GM23338 (cell line): ENCODE results near the gene PPP1R9A. TPM values are rescaled to one million over a fixed set of nuclear protein-coding genes. Genes with fewer than 3 reads are reported as not detected.
A peak's percentile ranks its signal among the peaks of the same experiment; 100 is the strongest.

Experiments used
- ATAC-seq: fragments of 200-7000 bp; cut with Tn5 transposase; 3 replicates; pipeline ENCODE4 v1.9.1; 2020
- DNase-seq: peaks from one replicate; pipeline ENCODE4 v3.0.0-alpha.2; 2015; ENCODE audit warnings: low spot score
- H2AFZ ChIP-seq: fragments of 200-600 bp; sonication (generic); 2 replicates; pipeline ENCODE4 v1.8.0; 2016; ENCODE audit warnings: antibody characterized with exemption, mild to moderate bottlenecking, moderate library complexity
- H3F3A ChIP-seq: fragments of 200-600 bp; sonication (generic); replicated peaks from 2 replicates; pipeline ENCODE4 v1.8.0; 2017; ENCODE audit warnings: antibody characterized with exemption, mixed run types, low read depth
- H3K27ac ChIP-seq: fragments of 200-600 bp; sonication (generic); 2 replicates; pipeline ENCODE4 v1.6.1; 2016; ENCODE audit warnings: low read depth
- H3K27me3 ChIP-seq: fragments of 200-600 bp; sonication (generic); 2 replicates; pipeline ENCODE4 v1.8.0; 2016; ENCODE audit warnings: mild to moderate bottlenecking, mixed run types, moderate library complexity; ENCODE audit not compliant: insufficient read depth
- H3K36me3 ChIP-seq: fragments of 200-600 bp; sonication (generic); 2 replicates; pipeline ENCODE4 v1.8.0; 2016; ENCODE audit warnings: mild to moderate bottlenecking; ENCODE audit not compliant: insufficient read depth
- H3K4me1 ChIP-seq: fragments of 200-600 bp; sonication (generic); 2 replicates; pipeline ENCODE4 v1.8.0; 2016; ENCODE audit warnings: mild to moderate bottlenecking, moderate library complexity; ENCODE audit not compliant: insufficient read depth
- H3K4me2 ChIP-seq: fragments of 200-600 bp; sonication (generic); 2 replicates; pipeline ENCODE4 v1.7.1; 2017; ENCODE audit warnings: mixed run types
- H3K4me3 ChIP-seq: fragments of 200-600 bp; sonication (generic); 2 replicates; pipeline ENCODE4 v1.6.1; 2016; ENCODE audit warnings: mixed run types
- H3K79me2 ChIP-seq: fragments of 200-600 bp; sonication (generic); replicated peaks from 2 replicates; pipeline ENCODE4 v1.8.0; 2017; ENCODE audit warnings: mild to moderate bottlenecking; ENCODE audit not compliant: insufficient read depth
- H3K9me2 ChIP-seq: fragments of 200-600 bp; sonication (generic); 2 replicates; pipeline ENCODE4 v1.8.0; 2017; ENCODE audit not compliant: insufficient read depth
- H4K20me1 ChIP-seq: fragments of 200-600 bp; sonication (generic); replicated peaks from 2 replicates; pipeline ENCODE4 v1.8.0; 2017; ENCODE audit warnings: mild to moderate bottlenecking; ENCODE audit not compliant: insufficient read depth
- H3K27ac Mint-ChIP-seq: 2 replicates; pipeline ENCODE4 v1.8.0; 2020; ENCODE audit warnings: inconsistent platforms, mild to moderate bottlenecking, moderate library complexity, mixed read lengths
- H3K27me3 Mint-ChIP-seq: 3 replicates; pipeline ENCODE4 v1.8.0; 2022; ENCODE audit warnings: low read depth, mild to moderate bottlenecking, moderate library complexity, mixed read lengths, inconsistent platforms; ENCODE audit not compliant: insufficient read depth, poor library complexity
- H3K36me3 Mint-ChIP-seq: 3 replicates; pipeline ENCODE4 v1.8.0; 2021; ENCODE audit warnings: low read depth, mild to moderate bottlenecking, inconsistent platforms, moderate library complexity, mixed read lengths
- H3K4me1 Mint-ChIP-seq: 3 replicates; pipeline ENCODE4 v1.8.0; 2020; ENCODE audit warnings: mild to moderate bottlenecking, inconsistent platforms, mixed read lengths
- H3K4me3 Mint-ChIP-seq: 3 replicates; pipeline ENCODE4 v1.8.0; 2021; ENCODE audit warnings: moderate library complexity, mild to moderate bottlenecking, inconsistent platforms, mixed read lengths
- H3K9me3 Mint-ChIP-seq: 3 replicates; pipeline ENCODE4 v1.8.0; 2020; ENCODE audit warnings: moderate library complexity, mild to moderate bottlenecking, inconsistent platforms, mixed read lengths
- CTCF ChIP-seq, 2 experiments: fragments of 200-600 bp in 1 of 2; sonication (generic) in 1 of 2; conservative IDR thresholded peaks; 2 replicates each; pipeline versions ENCODE4 v1.5.1 to v1.6.1; 2016 to 2017; ENCODE audit warnings: antibody characterized with exemption in 2 of 2, low read depth in 2 of 2, mild to moderate bottlenecking in 2 of 2, moderate library complexity in 1 of 2
- EZH2 ChIP-seq: fragments of 200-600 bp; sonication (generic); IDR thresholded peaks from one replicate; pipeline ENCODE4 v1.8.0; 2017; ENCODE audit warnings: antibody characterized with exemption, mild to moderate bottlenecking, low read depth; ENCODE audit not compliant: unreplicated experiment
- EZH2phosphoT487 ChIP-seq: fragments of 200-600 bp; sonication (generic); IDR thresholded peaks from one replicate; pipeline ENCODE4 v1.8.1; 2018; ENCODE audit warnings: antibody characterized with exemption; ENCODE audit not compliant: unreplicated experiment
- ZNF114 ChIP-seq: fragments of 250-450 bp; sonication (Bioruptor Pico); IDR thresholded peaks from 2 replicates; pipeline ENCODE4 v1.5.0; 2020; ENCODE audit warnings: mild to moderate bottlenecking, moderate library complexity
- ZNF331 ChIP-seq: fragments of 250-450 bp; sonication (Bioruptor Pico); IDR thresholded peaks from 2 replicates; pipeline ENCODE4 v1.5.0; 2020; ENCODE audit warnings: low read depth, mild to moderate bottlenecking, moderate library complexity
- polyA plus RNA-seq: library from polyadenylated mRNA; unstranded; fragments of >200 nt; fragmentation: Nextera tagmentation; extraction: Ambion mirVana; gene quantifications from 2 replicates; pipeline ENCODE4 v1.2.1, GENCODE V29; 2016
- total RNA-seq: library from RNA; depleted of rRNA; stranded (reverse); fragments of >200 nt; shearing (Covaris generic); gene quantifications from 2 replicates; pipeline ENCODE4 v1.2.3, GENCODE V29; 2014
- TF ChIP-seq, protein P1 (sequence below): IDR thresholded peaks from 2 replicates; pipeline ENCODE4 v1.6.1; 2016; ENCODE audit warnings: antibody characterized with exemption
- TF ChIP-seq, protein P2 (sequence below): fragments of 250-450 bp; sonication (Bioruptor Pico); IDR thresholded peaks from 2 replicates; pipeline ENCODE4 v1.5.0; 2020; ENCODE audit warnings: mild to moderate bottlenecking, moderate library complexity

The PPP1R9A gene
- total and polyA plus RNA-seq, 2 experiments from 2014 or later: 10.6 to 31.8 TPM

DNA sequence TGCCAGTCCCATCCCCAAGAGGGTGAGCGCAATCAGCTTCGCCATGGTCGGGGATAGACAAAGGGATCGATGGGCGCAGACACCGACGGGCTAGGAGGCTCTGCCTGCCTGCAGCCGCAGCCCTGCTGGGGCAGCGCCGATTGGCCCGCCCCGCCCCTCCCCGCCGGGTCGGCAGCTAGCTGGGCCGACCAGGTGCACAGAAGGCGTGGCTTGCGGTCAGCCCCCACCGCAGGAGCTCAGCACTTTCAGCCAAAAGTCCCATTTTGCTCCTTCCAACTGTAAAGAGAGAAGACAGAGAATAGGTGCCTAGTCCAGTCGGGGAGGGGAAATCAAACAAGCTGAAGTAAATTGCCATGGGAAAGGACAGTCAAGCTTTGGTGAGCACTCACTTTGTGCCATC, 417.0 kb downstream of the PPP1R9A start, which contains the start of gene PON1:
Gene PON1, minus strand, starts transcription at position 102 of the 400 bp plus-strand sequence. Its CDS starts 57 bp downstream, at position 45.
- peak within 1 kb of the TSS; percentile 78 for H3K4me2 ChIP-seq
- H3K36me3 ChIP-seq: no peaks in the 10 kb centered on the region
- peak within 1 kb of the TSS; percentile 52; the same call in 2 of the 3 replicates for H3K4me3 Mint-ChIP-seq
- H3K9me3 Mint-ChIP-seq: no peaks in the 10 kb centered on the region; the same call in 2 of the 3 replicates
- 0 out of 2 replicates have a peak, but pooled peaks cover 4% of the 10 kb centered on the region for H3K9me2 ChIP-seq
- peak; percentile 69 for DNase-seq
- H3K4me1 Mint-ChIP-seq: no peaks in the 10 kb centered on the region; the same call in 2 of the 3 replicates
- TF ChIP-seq, protein P1, sequence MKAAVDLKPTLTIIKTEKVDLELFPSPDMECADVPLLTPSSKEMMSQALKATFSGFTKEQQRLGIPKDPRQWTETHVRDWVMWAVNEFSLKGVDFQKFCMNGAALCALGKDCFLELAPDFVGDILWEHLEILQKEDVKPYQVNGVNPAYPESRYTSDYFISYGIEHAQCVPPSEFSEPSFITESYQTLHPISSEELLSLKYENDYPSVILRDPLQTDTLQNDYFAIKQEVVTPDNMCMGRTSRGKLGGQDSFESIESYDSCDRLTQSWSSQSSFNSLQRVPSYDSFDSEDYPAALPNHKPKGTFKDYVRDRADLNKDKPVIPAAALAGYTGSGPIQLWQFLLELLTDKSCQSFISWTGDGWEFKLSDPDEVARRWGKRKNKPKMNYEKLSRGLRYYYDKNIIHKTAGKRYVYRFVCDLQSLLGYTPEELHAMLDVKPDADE: no peak
- peak within 1 kb of the TSS; percentile 51 for H3K4me3 ChIP-seq
- H3K79me2 ChIP-seq: no peaks in the 10 kb centered on the region
- H3K27ac ChIP-seq: no peak within 1 kb of the TSS
- no peaks in the 10 kb centered on the region for H4K20me1 ChIP-seq
- peak; percentile 99 for ATAC-seq
- H3K27ac Mint-ChIP-seq: no peak within 1 kb of the TSS
- H3K36me3 Mint-ChIP-seq: no peaks in the 10 kb centered on the region
- H3K27me3 Mint-ChIP-seq: peaks cover 3% of the 10 kb centered on the region
- H2AFZ ChIP-seq: peak within 1 kb of the TSS; percentile 97
- H3K27me3 ChIP-seq: peaks cover 9% of the 10 kb centered on the region; the same call in 1 of the 2 replicates
- H3K4me1 ChIP-seq: no peaks in the 10 kb centered on the region; the same call in 1 of the 2 replicates
- no peaks in the 10 kb centered on the region for H3F3A ChIP-seq

DNA sequence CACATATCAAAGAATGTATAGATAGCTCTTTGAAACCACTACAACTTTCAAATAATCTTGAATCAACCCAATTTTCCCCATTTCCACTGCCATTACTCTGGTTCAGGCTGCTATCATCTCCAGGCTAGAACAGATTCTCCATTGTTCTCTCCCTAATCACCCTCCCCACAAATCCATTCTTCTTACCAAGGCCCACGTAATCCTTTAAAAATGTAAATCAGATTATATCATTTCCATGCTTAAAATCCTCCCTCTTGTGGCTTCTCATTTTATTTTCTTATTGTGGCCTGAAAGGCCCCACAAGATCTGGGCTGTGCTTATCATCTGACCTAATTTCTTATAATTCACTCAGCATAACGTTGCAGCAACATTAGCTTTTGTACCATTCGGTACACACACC, 420.0 kb downstream of the PPP1R9A start:
- H3K4me3 ChIP-seq: no peak overlapping the region
- Mint-ChIP-seq H3K27ac (no peak overlapping the region), H3K9me3 (no peaks in the 10 kb centered on the region; the same call in 2 of the 3 replicates), H3K36me3 (no peaks in the 10 kb centered on the region), H3K27me3 (peaks cover 3% of the 10 kb centered on the region), H3K4me3 (no peak overlapping the region), H3K4me1 (peaks cover 10% of the 10 kb centered on the region; the same call in 2 of the 3 replicates)
- H4K20me1 ChIP-seq: no peaks in the 10 kb centered on the region
- DNase-seq: no peak
- no peaks in the 10 kb centered on the region for H3F3A ChIP-seq
- H3K27ac ChIP-seq: no peak overlapping the region
- peaks cover 3% of the 10 kb centered on the region; the same call in 1 of the 2 replicates for H3K4me1 ChIP-seq
- no peak for ATAC-seq
- H3K4me2 ChIP-seq: no peak overlapping the region
- H2AFZ ChIP-seq: no peak overlapping the region
- H3K36me3 ChIP-seq: no peaks in the 10 kb centered on the region
- 0 out of 2 replicates have a peak, but pooled peaks cover 4% of the 10 kb centered on the region for H3K9me2 ChIP-seq
- peaks cover 9% of the 10 kb centered on the region; the same call in 1 of the 2 replicates for H3K27me3 ChIP-seq
- H3K79me2 ChIP-seq: no peaks in the 10 kb centered on the region
- TF ChIP-seq, protein P2, sequence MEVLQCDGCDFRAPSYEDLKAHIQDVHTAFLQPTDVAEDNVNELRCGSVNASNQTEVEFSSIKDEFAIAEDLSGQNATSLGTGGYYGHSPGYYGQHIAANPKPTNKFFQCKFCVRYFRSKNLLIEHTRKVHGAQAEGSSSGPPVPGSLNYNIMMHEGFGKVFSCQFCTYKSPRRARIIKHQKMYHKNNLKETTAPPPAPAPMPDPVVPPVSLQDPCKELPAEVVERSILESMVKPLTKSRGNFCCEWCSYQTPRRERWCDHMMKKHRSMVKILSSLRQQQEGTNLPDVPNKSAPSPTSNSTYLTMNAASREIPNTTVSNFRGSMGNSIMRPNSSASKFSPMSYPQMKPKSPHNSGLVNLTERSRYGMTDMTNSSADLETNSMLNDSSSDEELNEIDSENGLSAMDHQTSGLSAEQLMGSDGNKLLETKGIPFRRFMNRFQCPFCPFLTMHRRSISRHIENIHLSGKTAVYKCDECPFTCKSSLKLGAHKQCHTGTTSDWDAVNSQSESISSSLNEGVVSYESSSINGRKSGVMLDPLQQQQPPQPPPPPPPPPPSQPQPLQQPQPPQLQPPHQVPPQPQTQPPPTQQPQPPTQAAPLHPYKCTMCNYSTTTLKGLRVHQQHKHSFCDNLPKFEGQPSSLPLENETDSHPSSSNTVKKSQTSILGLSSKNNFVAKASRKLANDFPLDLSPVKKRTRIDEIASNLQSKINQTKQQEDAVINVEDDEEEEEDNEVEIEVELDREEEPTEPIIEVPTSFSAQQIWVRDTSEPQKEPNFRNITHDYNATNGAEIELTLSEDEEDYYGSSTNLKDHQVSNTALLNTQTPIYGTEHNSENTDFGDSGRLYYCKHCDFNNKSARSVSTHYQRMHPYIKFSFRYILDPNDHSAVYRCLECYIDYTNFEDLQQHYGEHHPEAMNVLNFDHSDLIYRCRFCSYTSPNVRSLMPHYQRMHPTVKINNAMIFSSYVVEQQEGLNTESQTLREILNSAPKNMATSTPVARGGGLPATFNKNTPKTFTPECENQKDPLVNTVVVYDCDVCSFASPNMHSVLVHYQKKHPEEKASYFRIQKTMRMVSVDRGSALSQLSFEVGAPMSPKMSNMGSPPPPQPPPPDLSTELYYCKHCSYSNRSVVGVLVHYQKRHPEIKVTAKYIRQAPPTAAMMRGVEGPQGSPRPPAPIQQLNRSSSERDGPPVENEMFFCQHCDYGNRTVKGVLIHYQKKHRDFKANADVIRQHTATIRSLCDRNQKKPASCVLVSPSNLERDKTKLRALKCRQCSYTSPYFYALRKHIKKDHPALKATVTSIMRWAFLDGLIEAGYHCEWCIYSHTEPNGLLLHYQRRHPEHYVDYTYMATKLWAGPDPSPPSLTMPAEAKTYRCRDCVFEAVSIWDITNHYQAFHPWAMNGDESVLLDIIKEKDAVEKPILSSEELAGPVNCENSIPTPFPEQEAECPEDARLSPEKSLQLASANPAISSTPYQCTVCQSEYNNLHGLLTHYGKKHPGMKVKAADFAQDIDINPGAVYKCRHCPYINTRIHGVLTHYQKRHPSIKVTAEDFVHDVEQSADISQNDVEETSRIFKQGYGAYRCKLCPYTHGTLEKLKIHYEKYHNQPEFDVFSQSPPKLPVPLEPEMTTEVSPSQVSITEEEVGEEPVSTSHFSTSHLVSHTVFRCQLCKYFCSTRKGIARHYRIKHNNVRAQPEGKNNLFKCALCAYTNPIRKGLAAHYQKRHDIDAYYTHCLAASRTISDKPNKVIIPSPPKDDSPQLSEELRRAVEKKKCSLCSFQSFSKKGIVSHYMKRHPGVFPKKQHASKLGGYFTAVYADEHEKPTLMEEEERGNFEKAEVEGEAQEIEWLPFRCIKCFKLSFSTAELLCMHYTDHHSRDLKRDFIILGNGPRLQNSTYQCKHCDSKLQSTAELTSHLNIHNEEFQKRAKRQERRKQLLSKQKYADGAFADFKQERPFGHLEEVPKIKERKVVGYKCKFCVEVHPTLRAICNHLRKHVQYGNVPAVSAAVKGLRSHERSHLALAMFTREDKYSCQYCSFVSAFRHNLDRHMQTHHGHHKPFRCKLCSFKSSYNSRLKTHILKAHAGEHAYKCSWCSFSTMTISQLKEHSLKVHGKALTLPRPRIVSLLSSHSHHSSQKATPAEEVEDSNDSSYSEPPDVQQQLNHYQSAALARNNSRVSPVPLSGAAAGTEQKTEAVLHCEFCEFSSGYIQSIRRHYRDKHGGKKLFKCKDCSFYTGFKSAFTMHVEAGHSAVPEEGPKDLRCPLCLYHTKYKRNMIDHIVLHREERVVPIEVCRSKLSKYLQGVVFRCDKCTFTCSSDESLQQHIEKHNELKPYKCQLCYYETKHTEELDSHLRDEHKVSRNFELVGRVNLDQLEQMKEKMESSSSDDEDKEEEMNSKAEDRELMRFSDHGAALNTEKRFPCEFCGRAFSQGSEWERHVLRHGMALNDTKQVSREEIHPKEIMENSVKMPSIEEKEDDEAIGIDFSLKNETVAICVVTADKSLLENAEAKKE: no peak
- TF ChIP-seq ZNF114 (no peak), CTCF (conservative IDR thresholded peaks at IDR 0.05; ENCODE audit: low read depth in 2 of 2) (no peak), EZH2 (no peak), ZNF331 (CRISPR knock-in tag) (no peak), EZH2phosphoT487 (no peak)
- TF ChIP-seq, protein P1: no peak
